HG03064 (cell line): ENCODE data around the gene SELPLG.
"Not testable (repeated sequence)": the region's sequence is repeated elsewhere in the genome, so short reads cannot be mapped to it uniquely, and the experiment has no call there.

Source experiments
- ATAC-seq: cut with Tn5 transposase; IDR thresholded peaks from one replicate; pipeline ENCODE4 v1.9.1; 2021; ENCODE audit warnings: low read depth; ENCODE audit not compliant: unreplicated experiment

SELPLG gene

GRCh38 chr12:108592033-108592909 is 41.4 kb downstream of the SELPLG start:
- ATAC-seq: no peak

GRCh38 chr12:108591267-108591980 is 42.3 kb downstream of the SELPLG start:
- ATAC-seq: no peak

- not testable (repeated sequence) for ATAC-seq
Observed at GRCh38 chr12:108590463-108590862, 43.2 kb downstream of the SELPLG start.

GRCh38 chr12:108589840-108590229 is 43.9 kb downstream of the SELPLG start:
- ATAC-seq: no peak

- no peak for ATAC-seq
Observed at GRCh38 chr12:108589028-108589839, 44.5 kb downstream of the SELPLG start.

- no peak for ATAC-seq
Observed at GRCh38 chr12:108587826-108588225, 45.9 kb downstream of the SELPLG start.

- no peak for ATAC-seq
Observed at GRCh38 chr12:108586306-108586705, 47.4 kb downstream of the SELPLG start.

GRCh38 chr12:108585864-108586263 is 47.8 kb downstream of the SELPLG start:
- ATAC-seq: no peak

GRCh38 chr12:108584456-108585065 is 49.1 kb downstream of the SELPLG start:
- ATAC-seq: no peak

- ATAC-seq: no peak
Observed at GRCh38 chr12:108583991-108584390, 49.7 kb downstream of the SELPLG start.

GRCh38 chr12:108582978-108583770 is 50.5 kb downstream of the SELPLG start:
- no peak for ATAC-seq

- no peak for ATAC-seq
Observed at GRCh38 chr12:108582509-108582908, 51.2 kb downstream of the SELPLG start.

GRCh38 chr12:108581311-108582227 is 52.1 kb downstream of the SELPLG start:
- no peak for ATAC-seq

GRCh38 chr12:108580531-108580930 is 53.2 kb downstream of the SELPLG start:
- ATAC-seq: no peak

GRCh38 chr12:108578813-108579212 is 54.9 kb downstream of the SELPLG start:
- ATAC-seq: no peak

GRCh38 chr12:108578264-108578663 is 55.4 kb downstream of the SELPLG start:
- ATAC-seq: no peak

GRCh38 chr12:108577458-108577857 is 56.2 kb downstream of the SELPLG start:
- no peak for ATAC-seq

GRCh38 chr12:108576660-108577234 is 56.9 kb downstream of the SELPLG start:
- ATAC-seq: no peak
